Stimulated activated CD4-positive, alpha-beta T cell treated with anti-CD3 and anti-CD28 coated beads, Interleukin-12 subunit alpha, Interleukin-12 subunit beta, amount 100 ng/mL, for 24 hours (primary cell): ENCODE results near the gene FBXL16.

Experiments used
- DNase-seq, 2 experiments: peaks; one replicate each; pipeline ENCODE4 v3.0.0-alpha.2; 2020; ENCODE audit warnings: low read depth in 2 of 2

Gene FBXL16

DNA sequence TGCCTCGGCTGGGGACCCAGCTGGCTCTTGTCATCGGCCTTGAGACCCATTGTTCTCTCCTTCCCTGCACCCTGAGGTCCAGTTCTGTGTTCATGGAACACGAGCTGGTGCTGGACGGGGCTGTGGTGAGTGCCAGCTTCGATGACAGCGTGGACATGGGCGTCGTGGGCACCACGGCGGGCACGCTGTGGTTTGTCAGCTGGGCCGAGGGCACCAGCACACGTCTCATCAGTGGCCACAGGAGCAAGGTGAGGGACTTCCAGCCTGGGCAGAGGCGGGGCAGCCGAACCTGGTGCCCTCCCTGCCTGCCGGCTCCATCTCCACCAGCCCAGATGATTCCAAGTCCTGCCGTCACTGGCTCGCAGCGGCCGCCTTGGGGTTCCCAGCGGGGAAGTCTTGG, 43.0 kb downstream of the FBXL16 start:
- no peak for DNase-seq

DNA sequence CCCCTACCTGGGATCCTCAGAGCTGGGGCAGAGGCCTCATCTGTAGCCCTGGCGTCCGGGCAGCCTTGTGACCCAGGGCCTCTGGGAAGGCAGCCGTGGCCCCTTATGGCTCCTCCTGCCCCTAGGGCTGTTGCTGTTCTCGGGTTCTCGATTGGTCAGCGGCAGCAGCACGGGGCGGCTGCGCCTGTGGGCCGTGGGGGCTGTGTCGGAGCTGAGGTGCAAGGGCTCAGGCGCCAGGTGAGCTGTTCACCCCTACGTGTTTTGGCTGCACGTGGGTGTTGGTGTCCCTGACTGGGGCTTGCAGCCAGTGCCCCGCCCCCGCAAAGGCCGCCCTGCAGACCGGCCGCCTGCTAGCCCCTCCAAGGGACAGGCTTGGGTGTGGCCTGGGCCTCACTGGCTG, 43.5 kb downstream of the FBXL16 start:
- DNase-seq = no peak

DNA sequence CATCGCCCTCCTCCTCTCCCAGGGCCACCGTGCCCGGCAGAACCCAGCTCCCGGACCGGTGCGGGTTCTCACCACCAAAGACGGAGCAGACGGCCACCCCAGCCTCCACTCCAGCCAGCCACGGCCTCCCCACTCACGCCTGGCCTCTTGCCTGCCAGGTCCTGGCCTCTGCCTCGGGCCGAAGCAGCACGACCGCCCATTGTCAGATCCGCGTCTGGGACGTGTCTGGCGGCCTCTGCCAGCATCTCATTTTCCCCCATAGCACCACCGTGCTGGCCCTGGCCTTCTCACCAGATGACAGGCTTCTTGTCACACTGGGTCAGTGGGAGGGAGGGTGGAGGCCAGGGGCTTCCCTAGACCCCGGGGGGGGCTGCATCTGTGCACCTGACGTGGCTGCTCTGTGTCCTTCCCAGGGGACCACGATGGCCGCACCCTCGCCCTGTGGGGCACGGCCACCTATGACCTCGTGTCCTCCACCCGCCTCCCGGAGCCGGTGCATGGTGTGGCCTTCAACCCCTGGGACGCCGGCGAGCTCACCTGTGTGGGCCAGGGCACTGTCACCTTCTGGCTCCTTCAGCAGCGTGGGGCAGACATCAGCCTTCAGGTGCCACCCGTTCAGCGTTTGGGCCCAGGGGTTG, 44.3 kb downstream of the FBXL16 start:
- no peak for DNase-seq

DNA sequence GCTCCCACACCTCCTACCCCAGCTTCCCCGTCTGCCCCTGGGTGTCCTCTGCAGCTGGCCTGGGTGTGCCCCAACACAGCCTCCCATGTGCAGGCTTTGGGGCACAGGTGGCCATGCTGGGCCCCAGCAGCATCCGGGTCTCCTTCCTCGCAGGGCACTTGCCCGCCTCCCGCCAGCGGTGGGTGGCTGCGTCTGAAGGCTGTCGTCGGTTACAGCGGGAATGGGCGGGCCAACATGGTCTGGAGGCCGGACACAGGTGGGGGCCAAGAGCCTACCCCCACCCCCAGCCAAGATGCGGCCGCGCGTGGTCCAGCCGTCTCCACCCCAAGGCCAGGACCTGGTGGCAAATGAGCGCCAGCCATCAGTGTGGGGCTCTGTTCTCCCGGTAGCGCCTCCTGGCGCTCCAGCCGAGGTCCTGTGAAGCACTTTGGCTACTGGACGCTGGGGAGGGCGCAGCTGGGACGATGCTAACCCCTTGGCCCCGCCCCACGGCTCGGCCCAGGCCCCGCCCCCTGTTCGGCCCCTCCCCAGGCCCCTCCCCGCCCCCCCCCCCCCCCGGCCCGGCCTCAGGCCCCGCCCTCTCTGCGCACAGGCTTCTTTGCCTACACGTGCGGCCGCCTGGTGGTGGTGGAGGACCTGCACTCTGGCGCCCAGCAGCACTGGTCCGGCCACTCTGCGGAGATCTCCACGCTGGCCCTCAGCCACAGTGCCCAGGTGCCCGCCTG, 45.0 kb downstream of the FBXL16 start:
- peak in 1 of 2 experiments; percentile 57 for DNase-seq

DNA sequence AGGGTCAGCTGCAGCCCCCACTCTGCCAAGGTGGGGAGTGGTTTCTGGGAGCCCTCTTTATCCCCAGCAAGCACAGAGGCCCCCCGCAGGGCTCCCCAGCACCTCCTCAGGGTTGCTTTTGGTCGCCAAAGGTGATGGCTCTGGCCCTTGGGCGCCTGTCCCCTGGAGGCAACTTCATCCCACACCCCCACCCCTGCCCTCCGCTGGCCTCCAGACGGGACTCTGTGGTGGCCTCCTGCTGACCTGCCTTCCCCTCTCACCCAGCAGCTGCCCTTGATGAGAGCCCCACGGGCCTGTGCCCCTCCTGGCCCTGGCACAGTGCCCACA, 45.5 kb downstream of the FBXL16 start:
- no peak for DNase-seq

DNA sequence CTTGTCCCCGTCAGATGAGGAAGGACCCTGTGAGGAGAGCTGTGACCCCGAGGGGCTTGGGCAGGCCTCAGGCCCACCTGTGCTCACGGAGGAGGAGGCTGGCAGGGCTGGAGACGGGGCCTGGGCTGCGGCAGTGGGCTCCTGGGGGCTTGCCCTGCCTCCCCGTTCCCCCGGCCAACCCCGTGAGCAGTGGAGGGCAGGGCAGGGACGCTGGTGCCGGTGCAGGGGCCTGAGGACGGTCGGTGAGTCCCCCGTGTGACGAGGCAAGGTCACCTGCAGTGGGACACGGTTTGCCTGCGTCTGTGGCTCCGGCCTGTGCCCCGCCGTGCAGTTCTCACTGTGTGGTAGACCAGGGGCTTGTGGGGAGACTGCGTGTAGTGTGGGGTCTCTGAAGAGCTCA, 46.0 kb downstream of the FBXL16 start:
- no peak for DNase-seq

DNA sequence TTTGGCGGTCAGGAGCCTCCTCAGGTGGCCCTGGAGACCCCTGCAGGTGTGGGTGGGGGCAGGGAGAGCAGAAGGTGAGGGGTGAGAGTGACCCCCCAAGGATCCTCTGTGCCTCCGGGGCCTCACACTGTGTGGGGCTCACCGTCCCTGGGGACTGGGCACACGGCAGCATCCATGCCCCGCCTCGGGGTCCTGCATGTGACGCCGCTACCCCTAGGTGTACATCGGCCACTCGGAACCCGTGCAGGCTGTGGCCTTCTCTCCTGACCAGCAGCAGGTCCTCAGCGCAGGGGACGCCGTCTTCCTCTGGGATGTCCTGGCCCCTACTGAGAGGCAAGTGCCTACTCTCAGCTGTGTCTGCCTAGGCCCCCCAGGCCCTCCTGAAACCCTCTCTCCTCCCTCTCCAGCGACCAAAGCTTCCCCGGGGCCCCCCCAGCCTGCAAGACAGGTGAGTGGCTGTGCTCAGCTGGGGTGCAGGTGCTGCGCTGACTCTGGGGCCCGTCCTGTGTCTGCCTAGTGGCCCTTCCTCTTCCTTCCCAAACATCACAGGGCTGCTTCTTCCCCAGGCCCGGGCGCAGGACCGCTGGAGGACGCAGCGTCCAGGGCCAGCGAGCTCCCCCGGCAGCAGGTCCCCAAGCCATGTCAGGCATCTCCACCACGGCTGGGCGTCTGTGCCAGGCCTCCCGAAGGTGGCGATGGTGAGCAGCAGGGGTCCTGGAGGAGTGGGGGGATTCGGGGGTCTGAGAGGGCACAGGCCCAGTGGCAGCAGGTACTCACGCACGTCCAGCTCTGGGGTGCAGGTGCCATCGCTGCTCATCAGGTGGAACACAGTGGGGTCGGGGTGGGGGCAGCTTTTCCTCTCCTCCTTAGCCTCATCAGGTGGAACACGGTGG, 46.7 kb downstream of the FBXL16 start:
- no peak for DNase-seq

DNA sequence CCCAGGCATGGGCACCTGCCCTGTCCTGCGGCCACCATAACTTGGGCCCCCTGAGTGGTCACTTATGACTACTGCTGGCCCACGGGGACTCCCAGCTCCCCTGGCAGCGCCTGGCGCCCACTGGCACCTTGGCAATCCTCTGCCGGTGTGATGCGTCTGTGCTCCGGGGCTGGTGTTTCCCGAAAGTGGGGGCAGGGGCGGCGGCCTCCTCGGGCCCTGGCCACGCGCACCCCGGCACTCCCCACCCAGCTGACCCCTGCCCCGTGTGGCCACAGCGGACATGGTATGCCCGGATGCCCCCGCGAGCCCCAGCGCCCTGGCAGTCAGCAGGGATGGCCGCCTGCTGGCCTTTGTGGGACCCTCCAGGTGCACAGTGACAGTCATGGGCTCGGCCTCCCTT, 48.1 kb downstream of the FBXL16 start:
- no peak for DNase-seq

DNA sequence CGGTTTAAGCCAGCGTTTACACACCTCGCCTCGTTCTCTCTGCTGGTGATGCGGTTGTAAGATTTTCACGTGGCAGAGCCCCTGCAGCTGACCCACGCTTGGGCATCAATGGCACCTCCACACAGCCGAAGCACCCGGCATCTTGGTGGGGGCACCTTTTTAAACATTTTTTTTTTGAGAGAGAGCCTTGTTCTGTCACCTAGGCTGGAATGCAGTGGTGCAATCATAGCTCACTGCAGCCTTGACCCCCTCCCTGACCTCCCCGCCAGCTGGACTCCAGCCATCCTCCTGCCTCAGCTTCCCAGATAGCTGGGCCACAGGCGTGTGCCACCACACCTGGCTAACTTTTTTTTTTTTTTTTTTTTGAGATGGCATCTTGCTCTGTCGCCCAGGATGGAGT, 51.6 kb downstream of the FBXL16 start:
- DNase-seq = no peak

DNA sequence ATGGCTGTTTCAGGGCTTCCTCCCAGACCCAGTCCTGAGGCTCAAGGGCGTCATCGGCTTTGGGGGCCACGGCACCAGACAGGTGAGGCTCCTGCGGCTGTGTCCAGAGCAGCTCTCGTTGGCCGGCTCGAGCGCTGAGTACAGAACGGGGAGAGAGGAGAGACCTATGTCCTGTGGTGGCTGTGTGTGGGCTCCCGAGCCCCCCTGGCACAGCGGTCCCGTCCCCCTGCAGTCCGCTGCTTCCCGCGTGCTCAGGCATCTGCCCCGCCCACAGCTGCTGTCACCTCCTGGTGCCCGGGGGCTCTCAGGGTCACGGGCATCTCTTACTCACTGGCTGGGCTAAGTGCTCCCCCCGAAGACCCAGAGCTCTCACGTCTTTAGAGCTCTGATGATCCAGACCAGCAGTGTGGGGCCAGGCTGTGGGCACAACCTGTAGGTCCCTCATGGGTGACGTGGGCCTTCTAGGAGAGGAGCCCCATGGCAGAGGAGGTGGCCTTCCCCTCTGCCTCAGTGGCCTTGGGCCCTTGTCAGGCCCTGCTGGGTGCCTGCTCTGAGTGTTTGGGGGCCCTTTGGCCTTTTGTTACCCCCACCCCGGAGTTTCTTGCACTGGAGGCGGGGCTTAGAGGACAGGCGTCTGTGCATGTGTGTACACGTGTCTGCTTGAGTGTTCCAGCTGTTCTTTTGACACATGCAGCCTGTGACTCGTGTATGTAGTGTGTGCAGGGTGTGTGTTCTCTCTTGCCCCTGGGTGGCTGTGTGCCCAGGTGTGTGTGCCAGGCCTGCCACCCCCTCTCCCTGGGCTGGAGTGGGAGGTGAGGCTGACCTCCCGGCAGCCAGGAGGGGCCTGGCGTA, 52.9 kb downstream of the FBXL16 start:
- no peak for DNase-seq

DNA sequence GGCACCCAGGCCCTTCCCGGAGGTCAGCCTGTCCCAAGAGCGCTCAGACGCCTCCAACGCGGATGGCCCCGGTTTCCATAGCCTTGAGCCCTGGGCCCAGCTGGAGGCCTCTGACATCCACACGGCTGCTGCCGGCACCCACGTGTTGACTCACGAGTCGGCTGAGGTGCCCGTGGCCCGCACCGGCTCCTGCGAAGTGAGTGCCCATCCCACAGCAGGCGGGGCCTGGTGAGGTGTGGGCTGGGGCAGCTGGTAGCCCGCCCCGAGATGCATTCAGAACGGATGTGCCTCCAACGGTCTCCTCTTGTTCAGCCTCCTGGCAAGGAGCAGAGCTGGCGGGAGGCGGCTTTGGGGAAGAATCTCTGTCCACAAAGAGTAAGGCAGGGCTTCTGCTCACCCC, 53.8 kb downstream of the FBXL16 start:
- no peak for DNase-seq

DNA sequence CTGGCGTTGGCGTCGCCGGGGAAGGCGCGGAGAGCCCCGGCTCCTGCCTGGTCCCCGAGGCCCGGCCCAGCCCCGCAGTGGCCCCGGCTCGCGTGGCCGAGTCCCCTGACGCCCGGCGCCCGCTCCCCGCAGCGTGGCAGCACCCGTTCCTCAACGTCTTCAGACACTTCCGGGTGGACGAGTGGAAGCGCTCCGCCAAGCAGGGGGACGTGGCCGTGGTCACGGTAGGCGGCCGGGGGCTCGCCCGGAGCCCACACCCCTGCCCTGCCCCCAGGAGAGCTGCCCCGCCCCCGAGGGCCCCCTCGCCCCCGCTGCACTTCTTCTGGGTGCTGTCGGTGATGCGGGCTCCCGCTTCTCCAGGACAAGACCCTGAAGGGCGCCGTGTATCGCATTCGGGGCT, 56.0 kb downstream of the FBXL16 start:
- DNase-seq = no peak

DNA sequence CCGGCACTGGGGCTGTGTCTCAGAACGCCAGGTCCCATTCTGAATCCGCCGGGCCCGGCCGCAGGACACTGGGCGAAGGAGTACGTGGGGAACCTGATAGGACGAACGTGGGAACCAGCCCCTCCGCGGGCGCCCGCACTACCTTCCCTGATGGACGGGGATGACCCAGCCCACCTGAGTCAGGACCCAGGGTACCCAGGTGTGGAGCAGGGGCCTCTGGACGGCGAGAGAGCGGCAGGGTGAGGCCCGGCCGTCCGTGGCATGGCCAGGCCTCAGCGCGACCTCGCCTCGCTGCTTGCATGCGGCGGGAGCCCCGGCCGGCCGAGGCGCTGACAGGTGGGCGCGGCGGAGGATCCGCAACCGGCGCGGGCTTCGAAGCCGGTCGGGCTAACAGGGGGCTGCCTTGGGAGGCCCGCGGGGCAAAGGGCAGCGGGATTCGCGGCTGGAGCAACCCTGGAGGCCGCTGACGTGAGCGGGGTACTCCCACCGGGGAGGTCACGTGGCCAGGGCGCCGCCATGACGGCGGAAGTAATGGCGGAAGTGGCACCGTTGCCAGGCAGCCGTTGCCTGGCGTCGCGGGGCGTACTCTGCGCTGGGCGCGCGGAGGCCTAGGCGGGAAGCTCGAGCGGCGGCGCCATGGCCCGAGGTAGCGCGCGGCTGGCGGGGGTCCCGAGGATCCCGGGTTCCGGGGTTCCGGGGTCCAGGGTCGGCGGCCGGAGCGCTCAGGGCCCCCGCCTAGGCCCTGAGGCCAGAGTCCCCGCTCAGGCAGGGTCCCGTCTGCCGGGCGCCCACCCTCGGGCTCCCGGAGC, 56.6 kb downstream of the FBXL16 start, which contains the start of gene WDR90:
Gene WDR90 (plus strand): TSS at position 585 of the 809 bp plus-strand sequence. CDS start 52 bp downstream, at position 637.
- DNase-seq = peak; percentile 89 to 93

DNA sequence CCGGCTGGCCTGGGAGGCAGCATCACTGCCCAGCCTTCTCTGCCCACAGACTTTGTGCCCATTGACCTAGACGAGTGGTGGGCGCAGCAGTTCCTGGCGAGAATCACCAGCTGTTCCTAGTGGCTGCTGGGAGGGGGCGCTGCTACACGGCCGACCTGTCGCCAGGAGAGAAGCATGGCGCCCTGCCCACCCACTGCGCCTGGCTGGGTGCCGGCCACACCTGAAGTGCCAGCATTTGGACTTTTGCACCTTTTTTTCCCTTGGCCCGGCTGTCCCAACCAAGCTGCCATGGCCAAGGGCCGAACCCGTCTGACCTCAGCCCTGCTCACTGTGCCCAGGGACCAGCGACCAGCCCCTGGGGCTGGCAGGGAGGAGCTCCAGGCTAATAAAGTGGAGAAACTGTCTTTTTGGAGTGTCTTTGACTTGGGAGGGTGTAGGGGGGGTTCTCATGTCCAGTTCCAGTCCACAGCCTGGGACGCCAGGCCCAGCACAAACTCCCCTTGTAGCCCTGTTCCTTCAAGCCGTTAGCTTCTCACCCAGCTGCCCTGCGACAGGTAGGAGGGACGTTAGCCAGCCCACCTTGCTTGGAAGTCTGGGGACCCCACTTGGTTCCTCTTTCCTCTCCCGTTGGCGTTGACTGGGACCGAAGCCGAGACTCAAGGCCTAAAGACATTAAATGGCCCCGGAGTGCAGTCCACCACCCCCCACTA, 57.4 kb downstream of the FBXL16 start:
- no peak for DNase-seq

DNA sequence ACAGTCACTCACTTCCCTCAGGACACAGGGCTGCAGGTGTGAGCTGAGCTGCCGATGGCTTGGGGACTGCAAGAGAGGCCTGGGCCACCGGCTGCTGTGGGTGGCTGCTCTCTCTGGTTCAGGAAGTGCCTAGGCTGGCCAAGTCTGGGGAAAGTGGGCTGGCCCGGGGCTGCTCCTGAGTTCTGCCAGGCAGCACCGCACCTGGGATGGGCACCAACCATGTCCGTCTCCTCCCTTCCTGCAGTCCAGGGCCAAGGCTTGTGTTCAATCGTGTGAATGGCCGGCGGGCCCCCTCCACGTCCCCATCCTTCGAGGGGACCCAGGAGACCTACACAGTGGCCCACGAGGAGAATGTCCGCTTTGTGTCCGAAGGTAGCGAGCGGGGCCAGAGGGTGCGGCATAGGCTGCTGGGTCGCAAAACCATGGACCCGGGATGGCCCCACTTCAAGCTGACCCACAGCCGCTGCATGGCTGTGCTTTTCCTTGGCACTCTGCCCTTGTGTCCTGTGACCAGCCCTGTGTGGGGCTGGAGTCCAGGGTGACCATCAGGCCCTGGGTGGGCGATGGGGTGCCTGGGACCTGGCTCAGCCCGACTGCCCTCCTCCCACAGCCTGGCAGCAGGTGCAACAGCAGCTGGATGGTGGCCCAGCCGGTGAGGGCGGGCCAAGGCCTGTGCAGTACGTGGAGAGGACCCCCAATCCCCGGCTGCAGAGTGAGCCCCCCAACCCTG, 58.3 kb downstream of the FBXL16 start:
- no peak for DNase-seq

DNA sequence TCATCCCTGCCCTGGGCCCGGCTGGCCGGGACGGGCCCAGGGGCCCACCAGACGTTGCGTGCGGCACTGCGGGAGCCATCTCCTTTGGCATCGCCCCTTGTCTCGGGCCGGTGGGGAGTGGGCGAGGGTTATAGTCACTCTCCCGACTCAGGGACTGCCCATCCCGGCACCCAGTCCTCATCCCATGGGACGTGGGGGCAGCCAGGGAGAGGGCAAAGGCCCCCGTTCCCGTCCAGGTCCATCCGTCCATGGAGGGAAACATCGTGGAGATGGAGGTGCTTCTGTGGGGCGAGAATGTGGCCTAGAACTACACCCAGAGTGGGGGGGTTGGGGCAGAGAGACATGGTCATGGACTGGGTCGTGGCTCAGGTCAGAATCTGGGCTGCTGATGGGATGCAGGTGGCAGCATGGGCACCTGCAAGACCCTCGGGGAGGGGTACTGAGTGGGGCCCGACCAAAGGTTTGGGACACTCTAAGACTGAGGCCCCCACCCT, 58.9 kb downstream of the FBXL16 start:
- no peak for DNase-seq

DNA sequence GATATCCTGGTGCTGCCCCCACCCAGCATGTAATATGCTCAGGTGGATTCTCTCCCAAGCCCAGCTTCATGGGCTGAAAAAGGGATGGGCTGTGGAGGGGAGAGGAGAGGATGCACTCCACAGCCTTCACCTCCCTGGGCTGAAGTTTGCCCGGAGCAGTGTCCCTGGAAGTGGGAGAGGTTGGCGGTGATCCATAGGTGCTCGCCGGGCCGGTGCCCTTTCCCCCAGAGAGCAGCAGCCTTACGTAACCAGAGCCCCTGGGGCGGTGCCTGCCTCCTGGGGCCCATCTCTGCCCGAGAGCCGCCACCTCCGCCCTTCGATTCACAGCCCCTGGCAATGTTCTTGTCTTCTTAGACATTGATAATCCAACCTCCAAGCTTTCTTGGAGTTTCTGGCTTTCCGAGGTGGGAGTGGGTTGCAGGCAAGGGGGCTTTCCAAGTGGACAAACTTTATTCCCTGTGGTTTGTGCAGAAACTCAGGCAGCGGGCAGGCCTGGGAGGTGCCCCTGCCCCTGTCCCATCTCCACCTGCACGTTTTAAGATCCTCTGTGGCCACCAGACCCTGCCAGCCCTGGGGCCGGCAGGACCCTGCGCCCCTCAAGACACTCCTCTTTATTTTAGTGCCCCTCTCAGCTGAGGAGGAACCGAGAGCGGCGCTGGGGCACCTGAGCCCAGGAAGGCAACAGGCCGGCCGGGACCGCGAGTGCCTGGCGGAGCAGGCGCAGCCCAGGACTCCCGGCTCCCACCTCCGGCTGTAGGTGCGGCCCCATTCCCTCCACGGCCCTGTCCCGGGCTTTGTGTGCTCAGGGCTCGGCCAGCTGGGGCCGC, 59.5 kb downstream of the FBXL16 start:
- DNase-seq = no peak

DNA sequence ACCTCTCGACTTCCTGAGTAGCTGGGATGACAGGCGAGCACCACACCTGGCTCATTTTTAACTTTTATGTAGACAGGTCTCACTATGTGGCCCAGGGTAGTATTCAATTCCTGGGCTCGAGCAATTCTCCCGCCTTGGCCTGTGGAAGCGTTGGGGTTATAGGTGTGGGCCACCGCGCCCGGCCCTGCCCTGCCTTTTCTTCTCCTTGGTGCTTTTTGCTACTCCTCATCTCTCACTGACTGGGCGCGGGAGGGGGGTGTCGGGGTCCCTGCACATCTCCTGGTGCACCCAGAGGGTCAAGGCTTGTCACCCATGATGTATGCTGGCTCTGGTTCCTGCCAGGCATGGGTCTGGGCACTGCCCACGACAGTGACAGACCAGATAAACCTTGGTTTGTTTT, 61.0 kb downstream of the FBXL16 start:
- DNase-seq = no peak

DNA sequence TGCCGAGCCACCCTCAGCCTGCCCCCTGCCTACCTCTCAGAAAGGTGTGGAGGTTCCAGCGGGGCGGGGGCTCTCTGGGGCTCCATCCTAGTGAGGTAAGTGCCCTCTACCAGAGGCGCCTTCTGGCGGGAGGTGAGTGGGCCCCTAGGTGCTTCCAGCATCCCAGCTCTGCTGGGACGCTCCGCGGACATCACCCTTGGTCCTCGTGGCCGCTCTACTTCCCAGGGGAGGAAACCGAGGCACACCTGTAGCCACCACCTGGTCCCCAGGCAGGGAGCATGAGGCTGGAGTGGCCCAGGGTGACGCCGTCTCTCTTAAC, 62.6 kb downstream of the FBXL16 start:
- DNase-seq = no peak
